HepG2 (cell line): ENCODE measurements around the gene PRKN. TPM values are rescaled to one million over a fixed set of nuclear protein-coding genes. Genes with fewer than 3 reads are reported as not detected.
A peak's percentile ranks its signal among the peaks of the same experiment; 100 is the strongest.

Source experiments
- BHLHE40 ChIP-seq: IDR thresholded peaks from 2 replicates; pipeline ENCODE4 v1.6.1; 2011; ENCODE audit warnings: low read length, improper control_type of control experiment
- GATAD1 ChIP-seq: IDR thresholded peaks from 2 replicates; pipeline ENCODE4 v1.6.1; 2016; ENCODE audit warnings: missing genetic modification reagents, missing compliant biosample characterization
- GATAD2A ChIP-seq: IDR thresholded peaks from 2 replicates; pipeline ENCODE4 v1.6.1; 2016
- POGZ ChIP-seq: sonication (generic); formaldehyde crosslinking; IDR thresholded peaks from 2 replicates; pipeline ENCODE4 v1.4.0; 2020; ENCODE audit warnings: mild to moderate bottlenecking, missing genetic modification reagents
- POLR2AphosphoS2 ChIP-seq: IDR thresholded peaks from 2 replicates; pipeline ENCODE4 v1.6.1; 2011; ENCODE audit warnings: low read depth, low read length, improper control_type of control experiment
- RFX5 ChIP-seq: IDR thresholded peaks from 2 replicates; pipeline ENCODE4 v1.6.1; 2011; ENCODE audit warnings: low read depth, low read length, improper control_type of control experiment
- SALL2 ChIP-seq: sonication (generic); formaldehyde crosslinking; IDR thresholded peaks from 2 replicates; pipeline ENCODE4 v1.8.1; 2023; ENCODE audit warnings: mild to moderate bottlenecking, missing genetic modification reagents, inconsistent platforms
- SMAD1 ChIP-seq: sonication (generic); formaldehyde crosslinking; IDR thresholded peaks from 2 replicates; pipeline ENCODE4 v1.4.0; 2020; ENCODE audit warnings: missing genetic modification reagents, low read depth, mild to moderate bottlenecking, borderline replicate concordance
- TARDBP ChIP-seq: sonication (generic); formaldehyde crosslinking; IDR thresholded peaks from 2 replicates; pipeline ENCODE4 v1.8.0; 2022; ENCODE audit warnings: mild to moderate bottlenecking, missing genetic modification reagents
- TBX3 ChIP-seq: fragments of 450-650 bp; IDR thresholded peaks from 2 replicates; pipeline ENCODE4 v1.6.1; 2017; ENCODE audit warnings: antibody characterized with exemption, mild to moderate bottlenecking, inconsistent platforms, borderline replicate concordance
- TMF1 ChIP-seq: sonication (generic); formaldehyde crosslinking; IDR thresholded peaks from 2 replicates; pipeline ENCODE4 v1.8.1; 2022; ENCODE audit warnings: low read depth, missing genetic modification reagents
- TSC22D2 ChIP-seq: sonication (generic); formaldehyde crosslinking; IDR thresholded peaks from 2 replicates; pipeline ENCODE4 v1.5.1; 2020; ENCODE audit warnings: missing genetic modification reagents, mild to moderate bottlenecking, borderline replicate concordance
- ZNF274 ChIP-seq: sonication (generic); formaldehyde crosslinking; IDR thresholded peaks from 2 replicates; pipeline ENCODE4 v1.5.1; 2020; ENCODE audit warnings: mild to moderate bottlenecking, missing genetic modification reagents
- ZNF543 ChIP-seq: sonication (generic); formaldehyde crosslinking; IDR thresholded peaks from 2 replicates; pipeline ENCODE4 v1.4.0; 2020; ENCODE audit warnings: mild to moderate bottlenecking, missing genetic modification reagents
- ZNF552 ChIP-seq: sonication (generic); formaldehyde crosslinking; IDR thresholded peaks from 2 replicates; pipeline ENCODE4 v1.9.0; 2022; ENCODE audit warnings: missing genetic modification reagents, mild to moderate bottlenecking, borderline replicate concordance
- ZNF678 ChIP-seq: sonication (generic); formaldehyde crosslinking; IDR thresholded peaks from 2 replicates; pipeline ENCODE4 v1.4.0; 2020; ENCODE audit warnings: mild to moderate bottlenecking, missing genetic modification reagents
- ZNF7 ChIP-seq: IDR thresholded peaks from 2 replicates; pipeline ENCODE4 v1.6.1; 2016; ENCODE audit warnings: missing biosample characterization, missing genetic modification reagents
- ZNF768 ChIP-seq: sonication (generic); formaldehyde crosslinking; IDR thresholded peaks from 2 replicates; pipeline ENCODE4 v1.4.0; 2020; ENCODE audit warnings: missing genetic modification reagents
- ZNF878 ChIP-seq: sonication (generic); formaldehyde crosslinking; IDR thresholded peaks from 2 replicates; pipeline ENCODE4 v1.8.1; 2023; ENCODE audit warnings: mild to moderate bottlenecking, missing genetic modification reagents, moderate library complexity
- polyA plus RNA-seq, 8 experiments: library from polyadenylated mRNA; depleted of rRNA in 3 of 8; stranded (reverse) in 7 of 8; unstranded in 1 of 8; fragments of >200 nt; fragmentation: Illumina TruSeq in 4 of 8; extraction: Trizol in 4 of 8; gene quantifications; 2 replicates each; pipeline versions ENCODE4 v1.2.1 to v1.2.3, GENCODE V29; 2011 to 2016; ENCODE audit warnings: low read depth in 4 of 8, missing spikeins in 1 of 8, mixed read lengths in 1 of 8; ENCODE audit not compliant: insufficient read depth in 1 of 8
- total RNA-seq, 5 experiments: library from RNA; depleted of rRNA; stranded (reverse); fragments of >200 nt; fragmentation: Illumina TruSeq; extraction: Trizol; gene quantifications; 2 replicates each; pipeline ENCODE4 v1.2.3, GENCODE V29; 2016; ENCODE audit warnings: low read depth in 1 of 5
- TF ChIP-seq, protein P1 (sequence below): IDR thresholded peaks from 2 replicates; pipeline ENCODE4 v1.6.1; 2012; ENCODE audit warnings: low read length, improper control_type of control experiment
- TF ChIP-seq, protein P2 (sequence below): sonication (generic); formaldehyde crosslinking; IDR thresholded peaks from 2 replicates; pipeline ENCODE4 v1.5.0; 2020; ENCODE audit warnings: missing genetic modification reagents, mild to moderate bottlenecking, borderline replicate concordance
- TF ChIP-seq, protein P3 (sequence below): IDR thresholded peaks from 2 replicates; pipeline ENCODE4 v1.6.1; 2016; ENCODE audit warnings: mild to moderate bottlenecking, missing biosample characterization, missing genetic modification reagents

The PRKN gene
- total and polyA plus RNA-seq, 2 of the 13 experiments (the other 11 are each of a cell fraction or from before 2014, with no cell fraction given): 0.31 to 0.44 TPM

DNA sequence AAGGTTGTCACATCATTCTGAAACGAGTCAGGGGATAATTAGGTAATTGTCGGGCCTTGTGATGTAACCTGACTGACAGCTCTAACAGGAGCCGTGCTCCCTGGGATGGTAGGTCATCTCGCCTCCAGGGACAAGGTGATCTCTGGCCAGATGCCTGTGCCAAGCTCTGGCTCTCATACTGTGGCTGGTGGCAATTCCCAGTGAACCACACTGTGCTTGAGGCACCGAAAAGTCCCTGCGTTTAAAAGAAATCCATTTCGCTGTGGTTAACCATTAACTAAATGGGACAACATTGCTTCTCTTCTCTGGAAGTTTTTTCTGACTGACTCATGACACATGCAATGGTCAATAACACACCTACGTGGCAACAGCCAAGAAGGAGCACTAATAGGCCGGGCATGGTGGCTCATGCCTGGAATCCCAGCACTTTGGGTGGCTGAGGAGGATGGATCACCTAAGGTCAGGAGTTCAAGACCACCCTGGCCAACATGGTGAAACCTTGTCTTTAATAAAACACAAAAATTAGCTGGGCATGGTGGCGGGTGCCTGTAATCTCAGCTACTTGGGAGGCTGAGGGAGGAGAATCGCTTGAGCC is 669.2 kb downstream of the PRKN start (continued):
- TF ChIP-seq SMAD1 (CRISPR knock-in tag) (no peak), ZNF274 (no peak), ZNF768 (CRISPR knock-in tag) (no peak), TBX3 (peak; percentile 44; the same call in 1 of the 2 replicates), SALL2 (CRISPR knock-in tag) (peak; percentile 45; the same call in 1 of the 2 replicates), GATAD1 (CRISPR knock-in tag) (peak; percentile 75), ZNF678 (CRISPR knock-in tag) (no peak), GATAD2A (CRISPR knock-in tag) (peak; percentile 95), TMF1 (CRISPR knock-in tag) (peak; percentile 76), ZNF7 (CRISPR knock-in tag) (peak; percentile 36; the same call in 1 of the 2 replicates), RFX5 (peak; percentile 78), ZNF878 (peak; percentile 85), TSC22D2 (no peak), ZNF552 (no peak), POLR2AphosphoS2 (no peak), POGZ (CRISPR knock-in tag) (peak; percentile 93), TARDBP (CRISPR knock-in tag) (peak; percentile 89), ZNF543 (CRISPR knock-in tag) (peak; percentile 76; the same call in 1 of the 2 replicates), BHLHE40 (no peak; the same call in 1 of the 2 replicates)
- TF ChIP-seq, protein P1, sequence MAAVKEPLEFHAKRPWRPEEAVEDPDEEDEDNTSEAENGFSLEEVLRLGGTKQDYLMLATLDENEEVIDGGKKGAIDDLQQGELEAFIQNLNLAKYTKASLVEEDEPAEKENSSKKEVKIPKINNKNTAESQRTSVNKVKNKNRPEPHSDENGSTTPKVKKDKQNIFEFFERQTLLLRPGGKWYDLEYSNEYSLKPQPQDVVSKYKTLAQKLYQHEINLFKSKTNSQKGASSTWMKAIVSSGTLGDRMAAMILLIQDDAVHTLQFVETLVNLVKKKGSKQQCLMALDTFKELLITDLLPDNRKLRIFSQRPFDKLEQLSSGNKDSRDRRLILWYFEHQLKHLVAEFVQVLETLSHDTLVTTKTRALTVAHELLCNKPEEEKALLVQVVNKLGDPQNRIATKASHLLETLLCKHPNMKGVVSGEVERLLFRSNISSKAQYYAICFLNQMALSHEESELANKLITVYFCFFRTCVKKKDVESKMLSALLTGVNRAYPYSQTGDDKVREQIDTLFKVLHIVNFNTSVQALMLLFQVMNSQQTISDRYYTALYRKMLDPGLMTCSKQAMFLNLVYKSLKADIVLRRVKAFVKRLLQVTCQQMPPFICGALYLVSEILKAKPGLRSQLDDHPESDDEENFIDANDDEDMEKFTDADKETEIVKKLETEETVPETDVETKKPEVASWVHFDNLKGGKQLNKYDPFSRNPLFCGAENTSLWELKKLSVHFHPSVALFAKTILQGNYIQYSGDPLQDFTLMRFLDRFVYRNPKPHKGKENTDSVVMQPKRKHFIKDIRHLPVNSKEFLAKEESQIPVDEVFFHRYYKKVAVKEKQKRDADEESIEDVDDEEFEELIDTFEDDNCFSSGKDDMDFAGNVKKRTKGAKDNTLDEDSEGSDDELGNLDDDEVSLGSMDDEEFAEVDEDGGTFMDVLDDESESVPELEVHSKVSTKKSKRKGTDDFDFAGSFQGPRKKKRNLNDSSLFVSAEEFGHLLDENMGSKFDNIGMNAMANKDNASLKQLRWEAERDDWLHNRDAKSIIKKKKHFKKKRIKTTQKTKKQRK: no peak
- TF ChIP-seq, protein P2, sequence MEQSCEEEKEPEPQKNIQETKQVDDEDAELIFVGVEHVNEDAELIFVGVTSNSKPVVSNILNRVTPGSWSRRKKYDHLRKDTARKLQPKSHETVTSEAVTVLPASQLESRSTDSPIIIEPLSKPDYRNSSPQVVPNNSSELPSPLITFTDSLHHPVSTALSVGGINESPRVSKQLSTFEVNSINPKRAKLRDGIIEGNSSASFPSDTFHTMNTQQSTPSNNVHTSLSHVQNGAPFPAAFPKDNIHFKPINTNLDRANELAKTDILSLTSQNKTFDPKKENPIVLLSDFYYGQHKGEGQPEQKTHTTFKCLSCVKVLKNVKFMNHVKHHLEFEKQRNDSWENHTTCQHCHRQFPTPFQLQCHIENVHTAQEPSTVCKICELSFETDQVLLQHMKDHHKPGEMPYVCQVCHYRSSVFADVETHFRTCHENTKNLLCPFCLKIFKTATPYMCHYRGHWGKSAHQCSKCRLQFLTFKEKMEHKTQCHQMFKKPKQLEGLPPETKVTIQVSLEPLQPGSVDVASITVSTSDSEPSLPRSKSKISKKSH (CRISPR knock-in tag): no peak
- TF ChIP-seq, protein P3, sequence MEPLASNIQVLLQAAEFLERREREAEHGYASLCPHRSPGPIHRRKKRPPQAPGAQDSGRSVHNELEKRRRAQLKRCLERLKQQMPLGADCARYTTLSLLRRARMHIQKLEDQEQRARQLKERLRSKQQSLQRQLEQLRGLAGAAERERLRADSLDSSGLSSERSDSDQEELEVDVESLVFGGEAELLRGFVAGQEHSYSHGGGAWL (CRISPR knock-in tag): 0 out of 2 replicates have a peak, but pooled peaks have one; percentile 23
